Esophagus muscularis mucosa (tissue), 4 donors: ENCODE results near the gene PLEKHH2.

ENCODE experiments used
- CTCF ChIP-seq, 3 experiments: fragments of 200-600 bp in 2 of 3; fragments of 450-650 bp in 1 of 3; sonication (generic) in 2 of 3; IDR thresholded peaks; one replicate each; pipeline ENCODE4 v1.5.1; 2017 to 2019; ENCODE audit warnings: antibody characterized with exemption in 3 of 3, mild to moderate bottlenecking in 2 of 3, moderate library complexity in 1 of 3
- EP300 ChIP-seq: sonication (generic); formaldehyde crosslinking; IDR thresholded peaks from one replicate; pipeline ENCODE4 v1.6.1; 2017; ENCODE audit warnings: antibody characterized with exemption
- POLR2A ChIP-seq: fragments of 450-650 bp; IDR thresholded peaks from one replicate; pipeline ENCODE4 v1.6.1; 2017; ENCODE audit warnings: antibody characterized with exemption, moderate library complexity, mild to moderate bottlenecking, low read depth
- POLR2AphosphoS5 ChIP-seq, 2 donors: sonication (generic); formaldehyde crosslinking; IDR thresholded peaks; one replicate each; pipeline ENCODE4 v1.6.1; 2017; ENCODE audit warnings: antibody characterized with exemption in 2 of 2

DNA sequence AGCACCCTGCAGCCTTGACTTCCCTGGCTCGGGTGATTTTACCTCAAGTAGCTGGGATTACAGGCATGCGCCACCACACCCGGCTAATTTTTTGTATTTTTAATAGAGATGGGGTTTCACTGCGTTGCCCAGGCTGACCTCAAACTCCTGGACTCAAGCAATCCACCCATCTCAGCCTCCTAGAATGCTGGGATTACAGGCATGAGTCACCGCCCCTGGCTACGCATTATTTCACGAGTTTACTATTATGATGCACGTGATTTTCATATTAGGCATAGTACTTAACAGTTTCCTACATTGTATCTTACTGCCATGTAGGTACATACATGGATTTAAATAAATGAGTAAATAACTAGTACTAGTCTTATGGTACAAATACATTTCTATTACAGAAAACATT lies 141.2 kb downstream of the PLEKHH2 start:
- TF ChIP-seq EP300 (no peak), CTCF (IDR thresholded peaks at IDR 0.05) (no peak), POLR2AphosphoS5 (IDR thresholded peaks at IDR 0.05) (no peak), POLR2A (no peak)
